Vagina (tissue), 2 donors: ENCODE measurements around the gene CELA2B.
"Not testable (repeated sequence)": the region's sequence is repeated elsewhere in the genome, so short reads cannot be mapped to it uniquely, and the experiment has no call there.

Experiments
- CTCF ChIP-seq, 3 experiments: fragments of 450-650 bp in 2 of 3; fragments of 200-600 bp in 1 of 3; sonication (generic) in 1 of 3; IDR thresholded peaks; one replicate each; pipeline ENCODE4 v1.5.1; 2017 to 2019; ENCODE audit warnings: antibody characterized with exemption in 3 of 3, mild to moderate bottlenecking in 2 of 3, moderate library complexity in 2 of 3
- POLR2AphosphoS5 ChIP-seq, 2 donors: sonication (generic); formaldehyde crosslinking; IDR thresholded peaks; one replicate each; pipeline ENCODE4 v1.9.0; 2017; ENCODE audit warnings: antibody characterized with exemption in 2 of 2, mild to moderate bottlenecking in 2 of 2, low read depth in 1 of 2; ENCODE audit not compliant: insufficient read depth in 1 of 2

DNA sequence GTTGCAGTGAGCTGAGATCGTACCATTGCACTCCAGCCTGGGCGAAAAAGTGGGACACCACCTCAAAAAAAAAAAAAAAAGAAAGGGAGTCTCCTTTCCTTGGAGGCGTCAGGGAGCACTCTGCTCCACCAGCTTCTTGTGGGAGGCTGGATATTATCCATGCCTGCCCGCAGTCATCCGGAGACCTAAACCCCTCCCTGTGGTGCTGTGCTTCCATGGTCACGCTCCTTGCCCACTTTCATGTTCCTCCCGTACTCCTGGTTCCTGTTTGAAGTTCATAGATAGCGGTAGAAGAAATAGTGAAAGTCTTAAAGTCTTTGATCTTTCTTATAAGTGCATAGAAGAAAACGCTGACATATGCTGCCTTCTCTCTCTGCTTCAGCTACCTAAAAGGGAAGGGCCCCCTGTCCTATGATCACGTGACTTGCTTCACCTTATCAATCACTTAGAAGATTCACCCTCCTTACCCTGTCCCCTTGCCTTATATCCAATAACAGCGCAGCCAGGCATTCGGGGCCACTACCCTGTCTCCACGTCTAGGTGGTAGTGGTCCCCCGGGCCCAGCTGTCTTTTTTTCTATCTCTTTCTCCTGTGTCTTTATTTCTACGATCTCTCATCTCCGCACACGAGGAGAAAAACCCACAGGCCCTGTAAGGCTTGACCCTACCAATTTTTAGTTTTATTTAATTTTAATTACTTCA is 45.5 kb downstream of the CELA2B start:
- not testable (repeated sequence) for TF ChIP-seq POLR2AphosphoS5 (IDR thresholded peaks at IDR 0.05; ENCODE audit: insufficient read depth in 1 of 2, low read depth in 1 of 2); CTCF (IDR thresholded peaks at IDR 0.05)
